Stimulated activated naive CD4-positive, alpha-beta T cell treated with Interleukin-2 at 50 U/mL for 16 hours (primary cell): ENCODE data around the gene NR1H3.
"Not testable (repeated sequence)": the region's sequence is repeated elsewhere in the genome, so short reads cannot be mapped to it uniquely, and the experiment has no call there.

Experiments used
- DNase-seq: peaks from one replicate; lab custom pipeline; 2025; lab: John Stamatoyannopoulos, UW

The NR1H3 gene

GRCh38 chr11:47257517-47258316 is at the start of gene NR1H3:
Gene NR1H3 (plus strand): TSS chr11:47257996. CDS start chr11:47259217, 1,221 bp downstream.
- no peak for DNase-seq

- DNase-seq, result not testable (repeated sequence)
Measured at GRCh38 chr11:47208008-47208552, 49.7 kb upstream of the NR1H3 start.

GRCh38 chr11:47208628-47209027 is 49.2 kb upstream of the NR1H3 start:
- DNase-seq, result no peak

- no peak for DNase-seq
Measured at GRCh38 chr11:47212938-47213337, 44.9 kb upstream of the NR1H3 start.

- DNase-seq, result peak; percentile 84
Measured at GRCh38 chr11:47213950-47214565, 43.7 kb upstream of the NR1H3 start.

GRCh38 chr11:47215366-47215910 is 42.4 kb upstream of the NR1H3 start:
- DNase-seq, result no peak

GRCh38 chr11:47216121-47216798 is 41.5 kb upstream of the NR1H3 start:
- peak; percentile 72 for DNase-seq

GRCh38 chr11:47220401-47220821 is 37.4 kb upstream of the NR1H3 start:
- no peak for DNase-seq

GRCh38 chr11:47222696-47223095 is 35.1 kb upstream of the NR1H3 start:
- no peak for DNase-seq

GRCh38 chr11:47225552-47226400 is 32.0 kb upstream of the NR1H3 start:
- peak; percentile 35 for DNase-seq

- no peak for DNase-seq
Measured at GRCh38 chr11:47229161-47229560, 28.6 kb upstream of the NR1H3 start.

GRCh38 chr11:47233051-47233450 is 24.7 kb upstream of the NR1H3 start:
- DNase-seq, result no peak

- DNase-seq, result no peak
Measured at GRCh38 chr11:47233989-47234668, 23.7 kb upstream of the NR1H3 start.

- peak; percentile 45 for DNase-seq
Measured at GRCh38 chr11:47234669-47235100, 23.1 kb upstream of the NR1H3 start.

- no peak for DNase-seq
Measured at GRCh38 chr11:47235163-47235562, 22.6 kb upstream of the NR1H3 start.

- no peak for DNase-seq
Measured at GRCh38 chr11:47236482-47236881, 21.3 kb upstream of the NR1H3 start.

GRCh38 chr11:47239852-47240251 is 17.9 kb upstream of the NR1H3 start:
- DNase-seq, result no peak

- no peak for DNase-seq
Measured at GRCh38 chr11:47241841-47242301, 15.9 kb upstream of the NR1H3 start.

GRCh38 chr11:47242596-47243192 is 15.1 kb upstream of the NR1H3 start:
- no peak for DNase-seq

- no peak for DNase-seq
Measured at GRCh38 chr11:47243454-47243853, 14.3 kb upstream of the NR1H3 start.
